DMS53 treated with DMSO at 0.1 percent for 48 hours (cell line): ENCODE data around the gene FEM1B.

Experiments
- DNase-seq: peaks from one replicate; lab custom pipeline; 2025; ENCODE audit not compliant: unreplicated experiment; lab: John Stamatoyannopoulos, UW

Gene FEM1B

GRCh38 chr15:68305420-68305871 is 27.9 kb downstream of the FEM1B start:
- DNase-seq, result no peak

GRCh38 chr15:68307131-68307928 is 29.8 kb downstream of the FEM1B start:
- DNase-seq, result no peak

DNA sequence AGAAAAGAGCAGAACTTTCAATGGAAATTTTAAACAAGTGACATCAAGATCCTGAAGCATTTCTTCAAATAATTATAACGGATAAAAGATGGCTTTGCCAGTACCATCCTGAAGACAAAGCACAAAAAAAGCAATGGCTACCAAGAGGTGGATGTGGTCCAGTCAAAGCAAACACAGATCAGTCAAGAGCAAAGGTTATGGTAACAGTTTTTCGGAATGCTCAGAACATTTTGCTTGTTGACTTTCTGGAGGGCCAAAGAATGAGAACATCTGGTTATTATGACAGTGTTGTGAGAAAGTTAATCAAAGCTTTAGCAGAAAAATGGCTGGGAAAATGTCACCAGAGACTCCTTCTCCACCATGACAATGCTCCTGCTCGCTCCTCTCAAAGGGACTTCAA is 31.5 kb downstream of the FEM1B start:
- DNase-seq, result no peak

DNA sequence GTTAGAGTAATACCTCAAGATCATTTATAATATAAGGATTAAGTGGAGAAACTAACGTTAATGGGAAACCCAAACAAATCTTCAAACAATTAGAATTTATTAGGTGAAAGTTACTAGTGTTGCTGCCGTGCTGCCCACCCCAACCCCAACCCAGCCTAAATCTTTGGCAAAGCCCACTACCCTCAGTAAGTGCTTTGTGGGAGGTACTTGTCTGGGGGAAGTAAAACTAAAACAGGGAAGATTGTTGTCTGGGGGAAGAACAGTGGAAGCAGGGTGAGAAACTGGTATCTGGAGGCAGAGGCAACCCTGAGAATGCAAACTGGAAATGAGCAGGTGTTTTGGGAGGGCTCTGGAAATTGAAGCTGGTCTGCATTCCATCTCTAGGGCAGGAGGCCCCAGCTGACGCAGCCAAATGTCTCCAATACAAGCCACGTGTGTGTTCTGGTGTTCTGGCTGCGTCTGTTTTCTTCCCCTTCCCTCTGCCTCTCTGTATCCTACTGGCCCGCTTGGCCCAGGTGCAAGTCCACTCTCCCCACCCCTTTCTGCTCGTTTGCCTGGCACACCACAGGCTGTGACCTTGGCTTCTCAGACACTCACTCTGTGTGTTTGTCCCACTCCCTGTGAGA is 32.7 kb downstream of the FEM1B start:
- DNase-seq, result no peak

DNA sequence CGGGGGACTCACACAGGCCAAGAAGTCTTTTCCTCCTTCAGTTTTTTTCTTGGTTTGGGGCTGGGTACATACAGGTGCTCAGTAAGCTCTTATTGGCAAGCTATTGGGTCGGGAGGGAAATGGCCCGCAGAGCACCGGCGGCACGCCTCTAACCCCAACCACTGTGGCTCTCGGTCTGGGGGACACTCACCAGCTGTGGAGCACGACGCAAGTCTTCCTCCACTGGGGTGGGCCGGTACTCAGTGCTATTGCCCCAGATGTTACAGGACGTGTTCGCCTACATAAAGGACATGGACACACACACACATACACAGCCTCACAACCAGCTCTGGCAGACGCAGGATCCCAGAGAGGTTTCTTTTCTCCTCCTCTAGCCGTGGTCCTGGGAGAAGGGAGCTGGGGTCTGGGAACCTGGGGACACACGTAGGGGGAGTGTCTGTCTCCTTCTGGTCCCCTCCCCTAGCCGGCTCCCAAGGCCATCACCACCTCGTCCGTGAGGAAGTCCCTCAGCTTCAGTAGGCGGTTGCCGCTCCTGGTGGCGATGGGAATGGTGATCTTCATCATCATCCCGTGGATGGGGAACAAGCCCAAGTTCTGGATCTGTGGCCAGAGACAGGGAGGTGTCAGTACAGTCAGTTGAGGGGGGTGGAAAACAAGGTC is 33.4 kb downstream of the FEM1B start:
- no peak for DNase-seq

DNA sequence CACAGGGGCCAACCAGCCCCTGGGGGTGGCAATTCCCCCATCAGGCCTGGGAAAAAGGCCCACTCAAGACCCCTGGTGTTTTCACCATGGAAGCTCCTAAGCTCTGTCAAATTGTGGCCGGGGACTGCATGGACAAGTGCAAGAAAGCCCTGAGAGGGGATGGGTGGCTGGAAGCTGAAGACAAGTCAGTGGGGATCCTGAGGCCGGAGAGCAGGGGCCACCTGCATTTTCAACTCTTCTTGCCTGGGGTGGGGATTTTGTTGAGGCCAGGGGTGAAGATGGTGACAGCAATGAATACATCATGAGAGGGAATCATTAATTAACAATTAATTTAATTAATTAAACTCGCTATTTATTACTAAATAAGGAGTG is 33.9 kb downstream of the FEM1B start:
- DNase-seq, result no peak

GRCh38 chr15:68311859-68312557 is 34.5 kb downstream of the FEM1B start:
- no peak for DNase-seq

DNA sequence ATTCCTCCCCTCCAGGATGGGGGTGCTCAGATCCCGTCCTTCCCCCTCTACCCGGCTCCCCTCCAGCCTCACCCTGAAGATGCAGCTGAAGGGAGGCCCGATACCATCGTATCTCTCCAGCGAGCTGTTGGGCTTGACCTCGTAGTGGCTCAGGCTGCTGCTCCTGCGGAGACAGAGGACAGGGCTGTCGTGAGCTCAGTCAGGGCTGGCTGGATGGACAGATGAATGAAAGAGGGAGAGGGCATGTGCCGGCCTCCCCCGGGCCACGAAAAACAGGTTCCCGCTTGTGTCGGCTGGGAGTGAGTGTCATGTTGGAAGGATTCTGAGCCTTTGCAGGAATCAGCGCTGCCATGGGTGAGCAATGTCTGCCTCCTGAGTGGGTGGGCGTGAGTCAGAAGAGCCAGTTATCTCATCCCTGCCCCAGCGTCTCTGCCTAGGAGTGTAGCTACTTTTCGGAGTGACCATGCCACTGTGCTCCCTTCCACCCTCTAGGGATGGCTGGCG is 35.2 kb downstream of the FEM1B start:
- no peak for DNase-seq

DNA sequence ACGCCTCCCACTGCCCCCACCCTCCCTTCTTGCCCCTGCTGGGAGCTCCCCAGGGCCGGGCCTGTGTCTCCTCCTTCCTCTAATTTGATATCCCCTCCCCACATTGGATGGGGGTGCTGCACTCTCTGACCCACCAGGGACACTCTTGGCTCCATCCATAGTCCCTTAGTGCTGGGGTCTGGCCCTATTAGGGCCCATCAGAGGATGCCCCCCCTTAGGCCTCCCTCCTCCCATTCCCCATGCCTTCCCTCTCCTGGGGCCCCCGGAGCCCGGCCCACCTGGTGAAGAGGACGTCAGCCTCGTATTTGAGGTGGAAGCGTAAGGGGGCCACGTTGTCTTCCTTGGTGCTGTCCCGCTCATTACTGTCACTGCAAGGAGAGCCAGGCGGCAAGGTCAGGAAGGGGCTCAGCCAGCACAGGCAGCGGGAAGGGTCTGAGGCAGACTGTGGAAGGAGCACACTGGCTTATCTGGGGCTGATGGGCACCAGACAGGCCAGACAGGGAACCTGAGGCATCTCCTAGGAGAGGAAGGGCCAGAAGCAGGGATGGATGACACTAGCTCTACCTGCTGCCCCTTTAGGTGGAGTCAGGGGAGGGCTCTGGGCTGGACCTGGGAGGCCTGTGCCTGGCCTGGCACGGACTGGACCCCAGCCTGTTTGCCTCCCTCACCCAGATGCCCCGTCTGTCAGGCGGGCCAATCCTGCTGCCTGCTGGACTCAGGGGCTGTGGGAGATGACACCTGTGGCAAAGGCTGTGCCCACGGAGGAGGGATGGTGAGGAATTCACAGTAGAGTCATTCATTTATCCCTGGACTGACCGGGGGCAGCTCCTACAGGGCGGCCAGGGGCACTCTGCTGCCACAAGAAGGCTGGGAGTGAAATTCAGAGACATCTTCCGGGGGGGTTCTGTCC is 36.2 kb downstream of the FEM1B start:
- no peak for DNase-seq

DNA sequence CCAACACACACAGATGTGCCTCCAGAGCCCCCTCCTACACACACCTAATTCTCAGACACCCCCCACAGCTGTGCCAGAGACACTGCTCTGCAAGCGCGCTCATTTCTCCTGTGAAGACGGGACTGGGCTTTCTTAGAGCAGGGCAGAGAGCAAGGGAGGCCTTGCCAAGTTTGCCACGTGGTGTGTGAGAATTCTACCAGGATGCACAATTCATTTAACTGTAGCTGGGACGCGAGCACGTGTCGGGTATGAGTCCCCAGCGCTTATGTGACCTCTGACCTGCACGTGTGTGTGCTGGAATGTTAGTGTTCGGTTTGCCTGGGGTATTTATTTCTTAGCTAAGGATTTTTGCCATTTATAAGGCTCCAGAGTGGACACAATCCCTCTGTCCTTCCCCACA is 37.0 kb downstream of the FEM1B start:
- no peak for DNase-seq

DNA sequence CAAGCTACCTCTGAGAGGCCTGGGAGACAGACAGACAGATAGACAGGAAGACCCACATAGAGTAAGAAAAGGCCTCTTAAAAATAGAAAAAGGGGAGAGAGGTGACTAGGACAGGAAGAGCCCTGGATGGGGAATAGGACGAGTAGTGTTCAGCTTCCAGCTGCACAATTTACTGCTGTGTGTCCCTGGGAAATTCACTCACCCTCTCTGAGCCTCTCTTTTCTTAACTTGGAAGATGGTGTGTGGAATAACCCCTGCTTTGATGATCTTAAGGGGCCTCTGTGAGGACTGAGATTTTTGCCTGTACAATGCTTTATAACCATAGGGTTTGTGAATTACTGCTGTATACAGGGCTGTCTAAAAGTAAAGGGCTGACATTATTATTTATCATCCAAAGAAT is 37.5 kb downstream of the FEM1B start:
- no peak for DNase-seq

DNA sequence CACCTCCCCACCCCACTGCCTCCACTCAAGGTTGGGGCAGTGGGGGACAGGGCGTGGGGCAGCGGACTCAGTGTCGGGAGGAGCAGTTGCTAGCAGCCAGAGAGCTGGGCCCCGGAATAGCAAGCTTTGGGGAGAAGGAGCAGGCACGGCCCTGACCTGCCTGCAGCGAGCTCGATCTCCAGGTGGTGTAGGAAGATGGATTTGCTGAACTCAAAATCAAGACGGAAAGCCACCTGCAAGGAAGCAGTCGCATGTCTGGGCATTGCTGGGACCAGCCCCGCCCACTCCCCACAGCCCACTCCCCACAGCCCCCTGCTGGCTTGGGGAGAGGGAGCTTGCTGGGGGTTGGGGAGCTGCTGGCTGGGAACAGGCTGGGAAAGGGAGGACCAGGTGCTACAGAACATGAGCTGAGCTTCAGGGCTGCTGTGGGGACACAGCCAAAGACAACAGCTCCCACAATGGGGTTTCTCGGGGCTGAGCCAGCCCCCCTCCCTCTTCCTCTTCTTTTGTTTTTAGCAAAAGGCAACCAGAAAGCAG is 38.0 kb downstream of the FEM1B start:
- no peak for DNase-seq

DNA sequence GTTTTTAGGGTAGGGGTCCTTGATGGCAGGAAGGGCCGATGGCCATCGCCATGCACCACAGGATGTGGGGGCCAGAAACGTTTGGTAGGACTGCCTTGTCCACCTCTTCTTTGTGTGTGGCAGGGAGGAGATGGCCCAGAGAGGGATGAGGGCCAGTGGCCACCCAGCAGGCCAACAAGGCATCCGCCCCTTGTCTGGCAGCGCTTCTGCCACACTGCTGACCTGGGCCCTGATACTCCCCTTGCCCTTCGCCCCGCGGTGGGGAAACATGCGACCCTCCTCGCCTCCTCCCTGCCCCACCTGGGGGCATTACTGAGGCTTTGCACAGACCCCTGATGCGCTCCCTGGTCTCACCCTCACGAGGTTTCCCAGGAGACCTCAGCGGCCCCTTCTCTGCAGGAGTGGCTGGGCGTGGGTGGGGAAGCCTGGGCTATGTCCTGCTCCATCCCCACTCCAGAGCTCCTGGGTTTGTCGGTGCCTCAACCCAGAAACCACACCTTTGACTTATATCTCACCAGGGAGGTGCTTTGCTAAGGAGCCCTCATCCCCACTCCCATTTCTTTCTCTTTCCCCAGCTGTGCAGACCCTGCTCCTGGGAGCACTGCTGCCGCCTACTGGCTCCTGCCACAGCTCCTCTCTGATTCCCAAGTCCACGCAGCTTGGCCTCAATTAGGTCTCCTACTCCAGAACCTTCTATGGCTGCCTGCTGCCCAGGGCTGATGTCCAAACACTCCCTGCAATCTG is 38.7 kb downstream of the FEM1B start:
- DNase-seq, result no peak

GRCh38 chr15:68317281-68318007 is 39.9 kb downstream of the FEM1B start:
- no peak for DNase-seq

DNA sequence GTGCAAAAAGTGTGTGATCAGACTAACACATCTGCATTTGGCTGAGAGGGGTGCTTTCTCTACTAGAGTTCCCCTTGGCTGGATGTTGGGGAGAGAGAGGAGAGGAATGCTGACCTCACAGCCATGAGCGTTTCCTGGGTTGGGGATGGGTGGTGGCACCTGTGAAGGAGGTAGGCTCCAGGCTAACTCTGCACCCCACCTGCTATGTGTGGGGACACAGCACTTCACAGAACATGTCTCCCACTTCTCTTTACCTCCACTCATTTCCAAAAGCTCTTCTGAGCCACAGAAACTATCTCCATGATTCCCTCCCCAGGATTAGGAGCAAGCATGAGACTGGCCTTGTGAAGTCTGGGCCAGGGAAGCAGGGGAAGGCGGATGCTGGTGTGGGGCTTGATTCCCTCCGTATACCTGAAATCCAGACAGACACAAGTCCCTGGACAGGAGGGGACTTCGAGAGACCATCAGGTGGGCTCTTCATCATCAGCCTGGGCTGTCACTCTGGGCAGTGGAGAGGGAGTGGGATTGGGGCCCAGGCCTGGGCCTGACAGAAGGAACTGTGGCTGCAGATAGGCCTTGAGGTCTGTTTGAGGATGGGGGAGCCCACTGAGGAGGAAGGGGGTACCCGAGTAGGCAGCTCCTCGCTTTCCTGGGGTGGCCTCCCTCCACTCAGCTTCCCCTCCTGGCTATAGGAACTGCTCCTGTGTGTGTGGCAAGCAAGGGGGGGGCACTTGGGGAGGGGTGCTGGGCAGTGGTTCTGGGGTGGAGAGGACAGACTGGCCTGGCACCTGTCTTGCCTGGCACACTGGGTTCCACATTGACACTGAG is 40.7 kb downstream of the FEM1B start:
- DNase-seq, result no peak

- no peak for DNase-seq
These were observed 41.7 kb downstream of the FEM1B start for GRCh38 chr15:68318931-68319909.

DNA sequence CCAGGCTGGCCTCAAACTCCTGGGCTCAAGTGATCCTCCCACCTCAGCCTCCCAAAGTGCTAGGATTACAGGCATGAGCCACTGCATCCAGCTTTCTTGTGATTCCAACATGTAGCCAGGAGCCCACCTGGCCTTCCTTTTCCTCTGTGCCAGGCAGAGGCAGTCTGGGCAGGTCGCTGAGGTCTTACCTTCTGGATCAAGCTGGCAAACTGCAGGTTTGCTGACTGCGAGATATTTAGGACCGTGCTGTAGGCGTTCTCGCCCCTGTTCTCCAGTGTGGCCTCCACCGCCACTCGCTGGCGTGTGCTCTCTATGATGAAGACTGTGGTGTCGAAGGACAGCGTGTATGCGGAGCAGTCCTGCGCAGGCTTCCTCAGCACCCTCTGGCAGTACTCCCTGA is 42.5 kb downstream of the FEM1B start:
- no peak for DNase-seq
